K562 (cell line): Measurements from ENCODE around the gene NOTCH3. TPM values are rescaled to one million over a fixed set of nuclear protein-coding genes. Genes with fewer than 3 reads are reported as not detected.

Experiments used
- ATAC-seq: fragments of 200-7000 bp; cut with Tn5 transposase; 3 replicates; pipeline ENCODE4 v1.9.1; 2020; ENCODE audit warnings: moderate library complexity
- BruUV-seq: library from RNA; stranded (reverse); fragments of 400-500 nt; replicated peaks from 2 replicates; lab custom pipeline; 2021; lab: Mats Ljungman, UMichigan
- CTCF ChIA-PET: fragments of 300-600 bp; formaldehyde crosslinking; extraction: SDS; loops from one replicate; lab custom pipeline; 2021; ENCODE audit warnings: low intra/inter-chr PET ratio; lab: Yijun Ruan, JAX
- POLR2A ChIA-PET: fragments of 300-600, 350-650 bp; sonication (Branson Sonifier 250); formaldehyde crosslinking; extraction: SDS; loops from one replicate; lab custom pipeline; 2021; ENCODE audit warnings: antibody characterized with exemption, inconsistent platforms; lab: Yijun Ruan, JAX
- DNase-seq, 4 experiments: peaks; one replicate each; pipeline versions ENCODE4 v3.0.0 to v3.0.0-alpha.2; 2011 to 2018; ENCODE audit warnings: low spot score in 3 of 4, mixed read lengths in 3 of 4; ENCODE audit errors: extremely low read depth in 1 of 4
- FAIRE-seq: peaks from 2 replicates; lab custom pipeline; 2011; peaks lifted over from hg19 to GRCh38; lab: Jason Lieb, UNC
- H2AFZ ChIP-seq: 2 replicates; pipeline ENCODE4 v1.6.0; 2011; ENCODE audit warnings: low read depth, low read length, control low read depth, inconsistent platforms
- H3K27ac ChIP-seq: fragments of 200-600 bp; 3 replicates; pipeline ENCODE4 v1.8.0; 2011; ENCODE audit warnings: low read depth, mild to moderate bottlenecking, control low read depth, inconsistent platforms, low read length, moderate library complexity, mixed read lengths; ENCODE audit errors: extremely low read depth
- H3K27me3 ChIP-seq, 2 experiments: fragments of 300-600 bp in 1 of 2; 2 replicates in 1 of 2; 3 replicates in 1 of 2; pipeline versions ENCODE4 v1.6.0 to v1.8.0; 2011; ENCODE audit warnings: inconsistent platforms in 2 of 2, low read length in 2 of 2, mild to moderate bottlenecking in 1 of 2, mixed read lengths in 1 of 2, moderate library complexity in 1 of 2; ENCODE audit not compliant: control insufficient read depth in 2 of 2, insufficient read depth in 2 of 2
- H3K36me3 ChIP-seq: fragments of 300-600 bp; 3 replicates; pipeline ENCODE4 v1.8.0; 2011; ENCODE audit warnings: mild to moderate bottlenecking, low read length, inconsistent platforms; ENCODE audit not compliant: control insufficient read depth, insufficient read depth
- H3K4me1 ChIP-seq, 2 experiments: fragments of 200-600 bp in 1 of 2; replicated peaks in 1 of 2; 2 replicates in 1 of 2; 3 replicates in 1 of 2; pipeline versions ENCODE4 v1.5.1 to v1.8.0; 2011; ENCODE audit warnings: inconsistent platforms in 2 of 2, low read length in 2 of 2, mild to moderate bottlenecking in 1 of 2, mixed read lengths in 1 of 2, moderate library complexity in 1 of 2; ENCODE audit not compliant: control insufficient read depth in 2 of 2, insufficient read depth in 2 of 2
- H3K4me2 ChIP-seq: 2 replicates; pipeline ENCODE4 v1.6.1; 2011; ENCODE audit warnings: low read length, control low read depth, inconsistent platforms, mixed read lengths; ENCODE audit not compliant: insufficient read depth
- H3K4me3 ChIP-seq: fragments of 200-600 bp; sonication (generic), shearing (Covaris generic); 2 replicates; pipeline ENCODE4 v1.5.1; 2016; ENCODE audit warnings: control low read depth, inconsistent platforms
- H3K79me2 ChIP-seq: fragments of 200-600 bp; 3 replicates; pipeline ENCODE4 v1.8.0; 2011; ENCODE audit warnings: low read length, inconsistent platforms; ENCODE audit not compliant: control insufficient read depth, insufficient read depth
- H3K9ac ChIP-seq, 2 experiments: 2 replicates each; pipeline versions ENCODE4 v1.6.0 to v1.6.1; 2011; ENCODE audit warnings: low read depth in 2 of 2, low read length in 2 of 2, control low read depth in 1 of 2, inconsistent platforms in 1 of 2, mild to moderate bottlenecking in 1 of 2, mixed read lengths in 1 of 2; ENCODE audit not compliant: insufficient read depth in 1 of 2
- H3K9me1 ChIP-seq: one replicate; pipeline ENCODE4 v1.6.0; 2011; ENCODE audit warnings: inconsistent platforms, mild to moderate bottlenecking, low read length, moderate library complexity; ENCODE audit not compliant: control insufficient read depth, insufficient read depth
- H3K9me3 ChIP-seq: replicated peaks from 2 replicates; pipeline ENCODE4 v1.5.1; 2011; ENCODE audit warnings: low read depth, low read length, inconsistent platforms; ENCODE audit not compliant: control insufficient read depth, insufficient read depth
- H4K20me1 ChIP-seq: replicated peaks from 2 replicates; pipeline ENCODE4 v1.6.1; 2011; ENCODE audit warnings: low read length, inconsistent platforms, mixed read lengths; ENCODE audit not compliant: control insufficient read depth, insufficient read depth
- FOXA1 ChIP-seq: fragments of 450-650 bp; IDR thresholded peaks from 2 replicates; pipeline ENCODE4 v1.6.1; 2016; ENCODE audit warnings: mild to moderate bottlenecking, borderline replicate concordance
- KDM2B ChIP-seq: fragments of 250-450 bp; sonication (Bioruptor Pico); IDR thresholded peaks from 2 replicates; pipeline ENCODE4 v1.8.0; 2021; ENCODE audit warnings: mild to moderate bottlenecking, moderate library complexity
- KDM4B ChIP-seq, 2 experiments: fragments of 450-650 bp in 1 of 2; sonication (generic) in 1 of 2; IDR thresholded peaks; 2 replicates each; pipeline ENCODE4 v1.6.1; 2016 to 2017; ENCODE audit warnings: borderline replicate concordance in 2 of 2, antibody characterized with exemption in 1 of 2, low read depth in 1 of 2, mild to moderate bottlenecking in 1 of 2
- KDM5B ChIP-seq: fragments of 200-600 bp; sonication (generic); IDR thresholded peaks from 2 replicates; pipeline ENCODE4 v1.6.1; 2012; ENCODE audit warnings: low read depth, mild to moderate bottlenecking, moderate library complexity, low read length, control low read depth, inconsistent platforms; ENCODE audit not compliant: insufficient replicate concordance
- NCOA2 ChIP-seq, 2 experiments: fragments of 450-650 bp; IDR thresholded peaks; 2 replicates each; pipeline ENCODE4 v1.6.1; 2018; ENCODE audit warnings: mild to moderate bottlenecking in 2 of 2, moderate library complexity in 1 of 2; ENCODE audit not compliant: partially characterized antibody in 2 of 2
- NFE2 ChIP-seq: IDR thresholded peaks from 2 replicates; pipeline ENCODE4 v1.6.1; 2014; ENCODE audit warnings: antibody characterized with exemption, low read depth
- NUFIP1 ChIP-seq: fragments of 450-650 bp; IDR thresholded peaks from 2 replicates; pipeline ENCODE4 v1.6.1; 2018; ENCODE audit not compliant: partially characterized antibody
- SIRT6 ChIP-seq: IDR thresholded peaks from one replicate; pipeline ENCODE4 v1.6.1; 2012; ENCODE audit warnings: low read depth, mild to moderate bottlenecking, control low read depth, inconsistent platforms, low read length, moderate library complexity
- SMAD2 ChIP-seq: fragments of 150-350 bp; IDR thresholded peaks from 2 replicates; pipeline ENCODE4 v1.6.1; 2014; ENCODE audit warnings: low read depth, mild to moderate bottlenecking, low read length
- ZBTB17 ChIP-seq: fragments of 450-650 bp; formaldehyde crosslinking; IDR thresholded peaks from 2 replicates; pipeline ENCODE4 v1.4.0; 2020; ENCODE audit warnings: mild to moderate bottlenecking
- WGBS: fragments of 100-300 bp; shearing (Covaris generic); methylation state at CpG from one replicate; pipeline ENCODE4 v1.1.6; 2016; ENCODE audit warnings: low coverage, mixed read lengths; ENCODE audit not compliant: insufficient coverage; ENCODE audit errors: missing lambda C conversion rate; 5-methylcytosine and 5-hydroxymethylcytosine counted together
- in situ Hi-C: fragments of 300-500 bp; cut with MboI; formaldehyde crosslinking; loops from 4 replicates; pipeline ENCODE4 v1.15.0; 2018; ENCODE audit warnings: inconsistent platforms, mixed read lengths
- intact Hi-C: fragments of 100-400 bp; cut with micrococcal nuclease; formaldehyde crosslinking; loops from 2 replicates; pipeline ENCODE4 v1.14.2; 2022
- polyA plus RNA-seq, 8 experiments: library from polyadenylated mRNA; depleted of rRNA in 4 of 8; stranded (reverse) in 5 of 8; unstranded in 3 of 8; fragments of >200 nt; fragmentation: Nextera tagmentation in 2 of 8; fragmentation: Illumina TruSeq in 1 of 8; extraction: Ambion mirVana in 2 of 8; extraction: Trizol in 1 of 8; gene quantifications; 2 replicates each; pipeline versions ENCODE4 v1.2.1 to v1.2.3, GENCODE V29; 2011 to 2014; ENCODE audit warnings: inconsistent platforms in 1 of 8, missing spikeins in 1 of 8
- total RNA-seq, 7 experiments: library from RNA; depleted of rRNA in 6 of 7; stranded (reverse); fragments of >200 nt in 6 of 7; fragmentation: Illumina TruSeq in 2 of 7; extraction: Trizol in 2 of 7; gene quantifications; 2 replicates each; pipeline versions ENCODE4 v1.2.1 to v1.2.3, GENCODE V29; 2011 to 2021; ENCODE audit warnings: low replicate concordance in 1 of 7

Gene NOTCH3
- total and polyA plus RNA-seq, 9 of the 15 experiments (the other 6 are each of a cell fraction or from before 2014, with no cell fraction given) = under 0.01 to 1.2 (median 0.16) TPM

DNA sequence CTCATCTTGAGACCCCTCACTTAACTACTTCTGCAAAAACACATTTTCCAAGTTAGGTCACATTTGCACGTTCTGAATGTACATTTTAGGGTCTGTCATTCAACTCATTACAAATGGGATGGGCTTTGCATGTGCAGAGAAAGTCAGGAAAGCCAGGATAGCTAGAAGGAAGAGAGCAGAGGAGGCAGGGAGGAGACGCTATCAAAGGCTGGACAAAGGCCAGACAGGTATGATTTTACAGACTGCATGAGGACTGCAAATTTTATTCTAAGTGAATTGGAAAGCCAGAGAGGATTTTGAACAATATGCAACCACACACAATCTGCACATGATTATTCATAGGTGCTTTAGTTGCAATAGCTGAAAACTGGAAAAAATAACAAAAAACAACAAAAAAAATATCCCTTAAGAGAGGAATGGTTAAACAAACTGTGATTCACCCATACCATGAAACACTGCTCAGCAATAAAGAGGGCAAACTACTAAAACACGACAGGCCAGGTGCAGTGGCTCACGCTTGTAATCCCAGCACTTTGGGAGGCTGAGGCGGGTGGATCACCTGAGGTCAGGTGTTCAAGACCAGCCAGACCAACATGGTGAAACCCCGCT lies 72.5 kb downstream of the NOTCH3 start:
- no peak for ATAC-seq
- H3K27ac ChIP-seq = no peak overlapping the region
- TF ChIP-seq KDM5B = no peak
- no peak for TF ChIP-seq ZBTB17 (CRISPR knock-in tag)
- TF ChIP-seq NCOA2 (IDR thresholded peaks at IDR 0.05; ENCODE audit: partially characterized antibody in 2 of 2) = no peak
- TF ChIP-seq NFE2 = no peak
- TF ChIP-seq SIRT6 = no peak
- TF ChIP-seq KDM2B (CRISPR knock-in tag) = no peak
- no peak for TF ChIP-seq NUFIP1
- TF ChIP-seq SMAD2 = no peak
- no peak for TF ChIP-seq KDM4B (IDR thresholded peaks at IDR 0.05; ENCODE audit: borderline replicate concordance in 2 of 2, low read depth in 1 of 2)
- no peak for TF ChIP-seq FOXA1
- no peak overlapping the region for H3K9ac ChIP-seq
- H4K20me1 ChIP-seq = no peaks in the 10 kb centered on the region
- DNase-seq = no peak
- H3K36me3 ChIP-seq = no peaks in the 10 kb centered on the region
- no TSS peak for BruUV-seq
- H3K9me1 ChIP-seq = peaks cover 6% of the 10 kb centered on the region
- intact Hi-C loops = no loop called here
- peaks cover 5 to 21% of the 10 kb centered on the region in 2 experiments; a peak in 4 of 5 replicates for H3K4me1 ChIP-seq
- ChIA-PET CTCF (no interaction called here), POLR2A (interaction anchor here (0.6 kb wide), 1 partner anchor 1758 kb away, joined by 3 read pairs; no protein-coding TSS in a partner anchor)
- H3K79me2 ChIP-seq = peaks cover 11% of the 10 kb centered on the region
- no peaks in the 10 kb centered on the region for H3K9me3 ChIP-seq
- 13% methylated on average over 6 of the region's 6 CpGs for WGBS
- no peak overlapping the region for H2AFZ ChIP-seq
- in situ Hi-C loops = no loop called here
- FAIRE-seq = no peak
- peaks cover 7 to 20% of the 10 kb centered on the region in 2 experiments; a peak in 3 of 5 replicates for H3K27me3 ChIP-seq
- no peak overlapping the region for H3K4me2 ChIP-seq
- no peak overlapping the region for H3K4me3 ChIP-seq
